ENCODE data around the gene ZDHHC24. TPM values are rescaled to one million over a fixed set of nuclear protein-coding genes. Genes with fewer than 3 reads are reported as not detected.

The ZDHHC24 gene
- 10 to 100 TPM in 1 of 2 donors, 1 to 10 TPM in 1; 7.7 to 10.7 TPM for total RNA-seq

GRCh38 chr11:66545701-66546367 is at the start of gene ZDHHC24:
TSS of gene ZDHHC24 (minus strand) at chr11:66546048. CDS start at chr11:66546003, 45 bp downstream.
- intact Hi-C loops (cut with DNase I) = no loop called here
- H3K27me3 ChIP-seq = no peaks in the 10 kb centered on the region
- DNase-seq = peak; percentile 97
- H3K9ac ChIP-seq (ENCODE audit: low read depth in 2 of 2, low read length in 2 of 2) = peak within 1 kb of the TSS; percentile 76 to 95
- H3K27ac ChIP-seq = peak within 1 kb of the TSS; percentile 70
- no peaks in the 10 kb centered on the region for H3K9me3 ChIP-seq
- TF ChIP-seq CTCF (IDR thresholded peaks at IDR 0.05) = no peak
- peaks cover 12% of the 10 kb centered on the region for H3K4me1 ChIP-seq
- no peaks in the 10 kb centered on the region for H3K36me3 ChIP-seq
- peak within 1 kb of the TSS; percentile 88 for H3K4me3 ChIP-seq

- Histone ChIP-seq H3K4me3 (no peak overlapping the region), H3K4me1 (peaks cover 5% of the 10 kb centered on the region), H3K36me3 (peaks cover 5% of the 10 kb centered on the region), H3K27ac (no peak overlapping the region), H3K9me3 (no peaks in the 10 kb centered on the region), H3K27me3 (no peaks in the 10 kb centered on the region), H3K9ac (ENCODE audit: low read depth in 2 of 2, low read length in 2 of 2) (peak overlapping the region; percentile 8 to 19)
- TF ChIP-seq CTCF (IDR thresholded peaks at IDR 0.05) = no peak
- peak; percentile 34 for DNase-seq
- intact Hi-C loops (cut with DNase I) = loop anchor here (10.0 kb wide), 1 partner anchor 239 kb away; no protein-coding TSS in a partner anchor
Measured at GRCh38 chr11:66595245-66595904, 49.5 kb upstream of the ZDHHC24 start.

GRCh38 chr11:66593650-66594049 is 47.8 kb upstream of the ZDHHC24 start:
- peak overlapping the region; percentile 85 to 97 for H3K9ac ChIP-seq (ENCODE audit: low read depth in 2 of 2, low read length in 2 of 2)
- intact Hi-C loops (cut with DNase I) = loop anchor here (10.0 kb wide), 1 partner anchor 241 kb away; no protein-coding TSS in a partner anchor
- no peak for TF ChIP-seq CTCF (IDR thresholded peaks at IDR 0.05)
- H3K4me3 ChIP-seq = peak overlapping the region; percentile 65
- peak; percentile 28 for DNase-seq
- peaks cover 5% of the 10 kb centered on the region for H3K4me1 ChIP-seq
- H3K36me3 ChIP-seq = no peaks in the 10 kb centered on the region
- no peak overlapping the region for H3K27ac ChIP-seq
- H3K27me3 ChIP-seq = no peaks in the 10 kb centered on the region
- H3K9me3 ChIP-seq = no peaks in the 10 kb centered on the region

GRCh38 chr11:66593303-66593635 is 47.4 kb upstream of the ZDHHC24 start:
- peak overlapping the region; percentile 81 for H3K27ac ChIP-seq
- no peak for TF ChIP-seq CTCF (IDR thresholded peaks at IDR 0.05)
- intact Hi-C loops (cut with DNase I) = loop anchor here (10.0 kb wide), 1 partner anchor 242 kb away; no protein-coding TSS in a partner anchor
- peak overlapping the region; percentile 65 for H3K4me3 ChIP-seq
- H3K36me3 ChIP-seq = no peaks in the 10 kb centered on the region
- peak overlapping the region; percentile 85 to 97 for H3K9ac ChIP-seq (ENCODE audit: low read depth in 2 of 2, low read length in 2 of 2)
- H3K27me3 ChIP-seq = no peaks in the 10 kb centered on the region
- H3K4me1 ChIP-seq = peaks cover 5% of the 10 kb centered on the region
- no peak for DNase-seq
- no peaks in the 10 kb centered on the region for H3K9me3 ChIP-seq

GRCh38 chr11:66592457-66593302 is 46.8 kb upstream of the ZDHHC24 start, which contains the start of the genes CCDC87 and CCS:
TSS of gene CCDC87 (minus strand) at chr11:66593063. CDS start at chr11:66593015, 48 bp downstream.
TSS of gene CCS (plus strand) at chr11:66593185. CDS start at chr11:66593262, 77 bp downstream.
- peak within 1 kb of the TSS; percentile 81 for H3K27ac ChIP-seq
- peaks cover 5% of the 10 kb centered on the region for H3K4me1 ChIP-seq
- no peaks in the 10 kb centered on the region for H3K36me3 ChIP-seq
- H3K4me3 ChIP-seq = peak within 1 kb of the TSS; percentile 65
- intact Hi-C loops (cut with DNase I) = loop anchor here (10.0 kb wide), 1 partner anchor 242 kb away; no protein-coding TSS in a partner anchor
- peak within 1 kb of the TSS; percentile 85 to 97 for H3K9ac ChIP-seq (ENCODE audit: low read depth in 2 of 2, low read length in 2 of 2)
- no peaks in the 10 kb centered on the region for H3K27me3 ChIP-seq
- peak; percentile 75 for TF ChIP-seq CTCF (IDR thresholded peaks at IDR 0.05)
- H3K9me3 ChIP-seq = no peaks in the 10 kb centered on the region
- DNase-seq = peak; percentile 99

Measured in colonic mucosa (tissue), 4 donors.